ENCODE data around the gene MS4A8.
"Not testable (repeated sequence)": the region's sequence is repeated elsewhere in the genome, so short reads cannot be mapped to it uniquely, and the experiment has no call there.

The MS4A8 gene

GRCh38 chr11:60724420-60724819 lies 25.0 kb downstream of the MS4A8 start, which contains the start of gene MS4A18:
TSS of gene MS4A18 (plus strand) at chr11:60724720.
- no peak for DNase-seq (ENCODE audit: low read depth in 4 of 4, low spot score in 1 of 4)

DNA sequence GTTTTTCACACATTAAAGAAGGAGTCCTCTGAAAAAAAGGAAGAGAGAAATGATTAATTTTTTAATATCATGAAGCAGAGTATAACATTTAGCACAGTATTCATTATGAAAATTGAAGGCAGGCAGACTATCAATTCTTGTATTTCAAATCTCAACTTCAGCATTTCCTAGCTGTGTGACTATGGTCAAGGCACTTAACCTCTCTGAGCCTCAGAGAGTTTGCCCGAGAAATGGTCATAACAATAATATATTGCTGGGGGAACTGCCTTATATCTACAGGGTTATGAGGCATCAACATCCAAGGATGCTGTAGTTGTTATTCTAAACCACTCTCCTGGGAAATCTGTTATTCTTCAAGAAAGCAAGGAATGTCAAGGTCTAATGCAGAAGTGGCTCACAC lies 26.2 kb downstream of the MS4A8 start:
- no peak for DNase-seq (ENCODE audit: low read depth in 4 of 4, low spot score in 1 of 4)

DNA sequence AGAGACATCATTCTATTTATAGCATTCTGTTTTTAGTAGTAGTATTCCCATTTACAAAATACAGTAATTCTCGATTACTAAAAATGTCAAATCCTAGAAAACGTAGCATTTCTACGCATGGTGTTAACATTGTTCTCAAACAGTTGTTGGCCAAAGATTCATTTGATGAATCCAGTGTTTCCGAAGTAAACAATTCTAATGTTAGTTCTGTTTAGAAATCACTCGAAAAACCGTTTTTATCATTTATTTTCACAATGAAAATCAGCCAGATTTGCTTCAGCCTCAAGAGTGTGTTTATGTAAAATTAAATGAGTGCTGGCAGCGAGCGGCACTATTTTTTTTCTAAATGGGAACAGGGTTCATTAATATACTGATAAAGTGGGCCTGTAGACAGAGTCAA lies 32.2 kb downstream of the MS4A8 start:
- no peak for DNase-seq (ENCODE audit: low read depth in 4 of 4, low spot score in 1 of 4)

DNA sequence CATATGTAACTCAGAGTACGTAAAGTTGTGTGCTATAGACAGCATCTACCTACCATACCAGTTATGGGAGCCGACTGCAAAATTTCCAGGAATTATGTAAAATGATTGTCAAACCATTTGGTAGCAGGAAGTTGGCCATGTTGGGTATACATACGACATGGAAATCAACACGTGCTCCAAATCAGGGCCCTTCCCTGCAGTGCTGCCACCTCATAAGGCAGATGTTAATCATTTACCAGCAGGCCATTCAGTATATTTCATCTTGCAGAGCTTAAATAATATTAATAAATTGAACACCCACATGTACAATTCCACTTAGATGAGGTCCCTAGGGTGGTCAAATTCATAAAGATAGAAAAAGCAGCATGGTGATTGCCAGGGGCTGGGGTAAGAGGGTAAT lies 34.9 kb downstream of the MS4A8 start:
- DNase-seq (ENCODE audit: low read depth in 4 of 4, low spot score in 1 of 4), result no peak

DNA sequence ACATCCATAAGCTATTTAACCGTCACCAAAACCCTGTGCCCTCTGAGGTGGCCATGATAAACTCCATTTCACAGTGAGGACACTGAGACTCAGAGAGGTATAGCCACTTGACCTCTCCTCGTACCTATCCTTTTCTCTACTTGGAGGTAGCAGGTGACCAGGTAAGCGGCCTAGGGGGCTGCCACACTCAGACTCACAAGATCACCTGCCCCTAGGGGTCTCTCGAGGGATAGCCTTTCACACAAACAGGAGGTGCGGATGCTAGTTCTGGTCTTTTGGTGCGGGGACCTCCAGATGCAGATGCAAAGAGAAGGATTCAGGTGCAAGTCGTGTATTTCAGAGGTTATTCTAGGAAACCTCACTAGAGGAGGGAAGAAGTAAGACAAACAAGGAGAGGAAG lies 39.7 kb downstream of the MS4A8 start:
- DNase-seq (ENCODE audit: low read depth in 4 of 4, low spot score in 1 of 4), result no peak

DNA sequence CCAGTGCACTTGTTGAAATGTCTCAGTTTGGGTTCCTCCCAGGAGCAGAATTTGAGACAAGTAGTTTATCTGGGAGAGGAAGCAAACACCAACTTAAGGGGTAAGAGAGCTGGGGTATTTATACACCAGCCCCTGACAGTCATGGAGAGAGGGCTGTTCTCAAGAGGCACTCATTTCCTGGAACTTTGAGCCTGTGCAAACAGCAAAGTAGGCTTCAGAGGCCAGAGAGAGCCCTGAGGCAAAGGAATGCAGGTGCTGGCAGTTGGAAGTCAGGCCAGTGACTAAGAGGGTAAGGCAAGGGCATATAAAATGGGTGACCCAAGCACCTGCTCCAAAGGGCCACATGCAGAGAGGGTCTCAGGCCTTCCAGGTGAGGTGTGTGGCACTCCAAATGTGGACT lies 41.2 kb downstream of the MS4A8 start:
- no peak for DNase-seq (ENCODE audit: low read depth in 4 of 4, low spot score in 1 of 4)

- DNase-seq (ENCODE audit: low read depth in 4 of 4, low spot score in 1 of 4), result no peak
Measured at GRCh38 chr11:60741421-60741820, 42.0 kb downstream of the MS4A8 start.

DNA sequence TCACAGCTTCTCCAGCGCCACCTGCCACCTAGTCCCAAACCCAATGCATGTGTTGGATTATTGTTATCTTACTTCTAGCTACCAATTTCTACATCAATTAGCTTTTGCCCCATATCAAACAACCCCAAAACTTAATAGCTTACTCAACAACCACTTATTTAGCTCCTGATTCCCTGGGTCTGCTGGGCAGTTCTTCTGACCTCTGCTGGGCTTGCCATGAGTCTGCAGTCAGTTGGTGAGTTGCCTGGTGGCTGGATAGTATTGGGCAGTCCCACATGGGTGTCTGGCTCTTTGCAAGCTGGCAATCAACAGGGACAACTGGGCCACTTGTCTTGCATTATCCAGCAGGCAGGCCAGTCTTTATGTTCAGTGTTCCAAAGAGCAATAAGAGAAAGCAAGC lies 43.6 kb downstream of the MS4A8 start:
- DNase-seq (ENCODE audit: low read depth in 4 of 4, low spot score in 1 of 4), result no peak

- DNase-seq (ENCODE audit: low read depth in 4 of 4, low spot score in 1 of 4), result no peak
Measured at GRCh38 chr11:60744114-60744513, 44.7 kb downstream of the MS4A8 start.

GRCh38 chr11:60747359-60747873 lies 48.0 kb downstream of the MS4A8 start:
- DNase-seq (ENCODE audit: low read depth in 4 of 4, low spot score in 1 of 4), result no peak

DNA sequence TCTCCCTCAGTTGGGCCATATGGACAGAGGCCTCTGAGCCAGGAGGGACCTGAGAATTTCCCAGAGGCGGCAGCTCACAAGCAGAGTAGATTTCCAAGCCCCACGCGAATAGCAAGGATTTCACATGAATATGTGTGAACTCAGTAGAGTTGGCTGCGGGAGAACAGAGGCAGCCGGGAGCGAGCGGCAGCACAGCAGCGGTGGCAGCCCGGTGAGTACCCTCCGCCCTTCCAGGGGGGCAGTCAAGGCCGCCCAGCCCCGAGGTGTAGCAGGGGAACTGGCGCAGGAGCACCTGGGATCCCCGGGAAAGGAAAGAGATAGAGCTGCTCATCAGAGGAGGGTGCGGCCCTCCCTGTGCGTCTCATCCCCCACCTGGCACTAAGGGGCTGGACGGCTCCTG lies 48.8 kb downstream of the MS4A8 start:
- DNase-seq (ENCODE audit: low read depth in 4 of 4, low spot score in 1 of 4), result no peak

DNA sequence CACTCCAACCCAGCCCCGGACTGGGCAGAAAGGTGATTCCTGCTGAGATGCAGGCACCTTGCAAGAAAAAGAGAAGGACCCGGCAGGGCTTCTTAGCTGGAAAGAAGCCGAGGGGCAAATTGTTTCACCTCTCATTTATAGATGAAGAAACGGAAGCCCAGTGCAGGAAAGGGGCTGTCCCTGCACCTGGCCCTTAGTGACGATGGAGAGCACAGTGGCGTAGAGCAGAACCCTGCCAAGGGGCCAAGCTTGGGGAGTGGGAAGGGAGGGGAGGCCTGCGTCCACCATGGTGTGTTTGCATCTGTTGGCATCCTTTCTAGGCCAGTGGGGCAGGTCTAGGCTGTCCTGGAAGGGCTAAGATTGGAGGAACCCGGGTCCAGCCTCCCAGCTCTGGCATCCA lies 49.4 kb downstream of the MS4A8 start:
- DNase-seq (ENCODE audit: low read depth in 4 of 4, low spot score in 1 of 4), result no peak

GRCh38 chr11:60750911-60751310 lies 51.5 kb downstream of the MS4A8 start:
- no peak for DNase-seq (ENCODE audit: low read depth in 4 of 4, low spot score in 1 of 4)

GRCh38 chr11:60753309-60753708 lies 53.9 kb downstream of the MS4A8 start:
- no peak for DNase-seq (ENCODE audit: low read depth in 4 of 4, low spot score in 1 of 4)

DNA sequence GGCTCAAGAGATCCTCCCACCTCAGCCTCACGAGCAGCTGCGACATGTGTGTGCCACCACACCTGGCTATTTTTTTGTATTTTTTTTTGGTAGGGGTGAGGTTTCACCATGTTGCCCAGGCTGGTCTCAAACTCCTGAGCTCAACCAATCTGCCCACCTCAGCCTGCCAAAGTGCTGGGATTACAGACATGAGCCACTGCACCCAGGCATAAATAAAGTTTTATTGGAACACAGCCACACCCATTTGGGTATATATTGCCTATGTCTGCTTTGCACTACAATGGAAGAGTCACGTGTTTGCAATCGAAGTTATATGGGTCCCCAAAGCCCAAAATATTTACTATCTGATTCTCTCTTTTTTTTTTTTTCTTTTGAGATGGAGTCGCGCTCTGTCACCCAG lies 55.5 kb downstream of the MS4A8 start:
- no peak for DNase-seq (ENCODE audit: low read depth in 4 of 4, low spot score in 1 of 4)

- DNase-seq (ENCODE audit: low read depth in 4 of 4, low spot score in 1 of 4), result no peak
Measured at GRCh38 chr11:60756307-60757032, 57.1 kb downstream of the MS4A8 start, which contains the start of gene MS4A15. TSS of gene MS4A15 (plus strand) at chr11:60756867. CDS start at chr11:60763734, 6,867 bp downstream.

DNA sequence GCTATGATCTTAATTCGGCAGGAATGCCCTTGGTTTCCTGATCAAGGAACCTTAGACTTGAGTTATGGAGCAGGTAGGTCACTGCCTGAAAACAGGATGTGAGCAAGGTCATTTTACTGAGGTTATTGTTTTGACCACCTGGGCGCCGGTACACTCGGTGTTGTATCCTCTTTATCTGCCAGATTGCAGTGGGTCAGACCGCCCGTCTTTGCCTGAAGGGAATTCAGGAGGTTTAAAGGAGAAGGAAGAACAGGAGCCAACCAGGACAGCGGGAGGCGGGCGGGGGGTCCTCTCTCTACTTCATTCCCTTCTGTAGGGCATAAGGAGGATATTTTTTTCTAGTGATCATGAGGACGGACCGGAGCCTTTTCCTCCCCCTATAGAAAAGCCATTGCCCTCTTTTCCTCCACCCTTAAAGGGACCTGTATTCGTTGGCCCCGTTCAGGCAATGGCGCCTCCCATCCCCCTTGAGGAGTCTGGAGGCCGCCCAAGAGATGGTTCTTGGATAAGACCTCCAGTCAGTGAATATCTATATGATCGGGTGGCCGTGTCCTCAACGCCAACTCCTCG lies 57.9 kb downstream of the MS4A8 start:
- DNase-seq (ENCODE audit: low read depth in 4 of 4, low spot score in 1 of 4), result no peak

GRCh38 chr11:60758671-60759070 lies 59.3 kb downstream of the MS4A8 start:
- not testable (repeated sequence) for DNase-seq (ENCODE audit: low read depth in 4 of 4, low spot score in 1 of 4)

GRCh38 chr11:60759438-60760225 lies 60.2 kb downstream of the MS4A8 start:
- DNase-seq (ENCODE audit: low read depth in 4 of 4, low spot score in 1 of 4), result not testable (repeated sequence)

GRCh38 chr11:60761436-60762190 lies 62.2 kb downstream of the MS4A8 start:
- no peak for DNase-seq (ENCODE audit: low read depth in 4 of 4, low spot score in 1 of 4)

All from stimulated activated CD4-positive, alpha-beta T cell treated with anti-CD3 and anti-CD28 coated beads, Interleukin-1b, Interleukin-23, amount 100 ng/mL, for 24 hours (primary cell).